Kidney epithelial cell (primary cell): Measurements from ENCODE around the gene MACROH2A1. TPM values are rescaled to one million over a fixed set of nuclear protein-coding genes. Genes with fewer than 3 reads are reported as not detected.
A peak's percentile ranks its signal among the peaks of the same experiment; 100 is the strongest.

Experiments used
- DNase-seq: peaks from one replicate; pipeline ENCODE4 v3.0.0-alpha.2; 2010; ENCODE audit warnings: low read depth
- H3K27me3 ChIP-seq: 2 replicates; pipeline ENCODE4 v1.6.0; 2011; ENCODE audit warnings: low read length; ENCODE audit not compliant: control insufficient read depth, insufficient read depth
- H3K36me3 ChIP-seq: 2 replicates; pipeline ENCODE4 v1.5.1; 2011; ENCODE audit warnings: low read length; ENCODE audit not compliant: control insufficient read depth, insufficient read depth
- H3K4me3 ChIP-seq: 2 replicates; pipeline ENCODE4 v1.5.1; 2011; ENCODE audit warnings: low read depth, mild to moderate bottlenecking, control low read depth, low read length
- total RNA-seq: library from RNA; depleted of rRNA; stranded (reverse); fragments of >200 nt; gene quantifications from 2 replicates; pipeline ENCODE4 v1.2.3, GENCODE V29; 2015
- TF ChIP-seq, protein P1 (sequence below): IDR thresholded peaks from 2 replicates; pipeline ENCODE4 v1.5.1; 2011; ENCODE audit warnings: mild to moderate bottlenecking, moderate library complexity, low read length, control low read depth, inconsistent platforms; ENCODE audit not compliant: insufficient read depth, poor library complexity, severe bottlenecking

Gene MACROH2A1
- total RNA-seq, 1 donor from 2014 or later = 298 TPM

DNA sequence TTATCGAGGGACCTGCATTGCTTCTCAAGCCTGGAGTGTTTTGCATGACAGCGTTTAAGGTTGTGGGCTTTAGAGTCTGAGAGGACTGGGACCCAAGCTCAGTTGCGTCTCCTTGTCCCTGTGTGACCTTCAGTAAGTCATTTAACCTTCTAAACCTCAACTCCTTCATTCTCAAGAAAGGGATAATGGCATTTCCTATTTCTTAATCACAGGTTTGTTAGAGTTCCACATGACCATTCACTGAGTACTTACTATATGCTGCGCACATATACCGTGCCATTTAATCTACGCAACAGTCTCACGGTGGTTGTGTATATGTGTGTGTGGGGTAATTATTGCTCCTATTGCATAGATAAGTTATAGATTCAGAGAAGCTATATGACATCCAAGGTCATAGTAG, 76.3 kb downstream of the MACROH2A1 start:
- no peak for DNase-seq
- Histone ChIP-seq H3K4me3 (no peak overlapping the region), H3K36me3 (no peaks in the 10 kb centered on the region), H3K27me3 (peaks cover 18% of the 10 kb centered on the region)
- TF ChIP-seq, protein P1, sequence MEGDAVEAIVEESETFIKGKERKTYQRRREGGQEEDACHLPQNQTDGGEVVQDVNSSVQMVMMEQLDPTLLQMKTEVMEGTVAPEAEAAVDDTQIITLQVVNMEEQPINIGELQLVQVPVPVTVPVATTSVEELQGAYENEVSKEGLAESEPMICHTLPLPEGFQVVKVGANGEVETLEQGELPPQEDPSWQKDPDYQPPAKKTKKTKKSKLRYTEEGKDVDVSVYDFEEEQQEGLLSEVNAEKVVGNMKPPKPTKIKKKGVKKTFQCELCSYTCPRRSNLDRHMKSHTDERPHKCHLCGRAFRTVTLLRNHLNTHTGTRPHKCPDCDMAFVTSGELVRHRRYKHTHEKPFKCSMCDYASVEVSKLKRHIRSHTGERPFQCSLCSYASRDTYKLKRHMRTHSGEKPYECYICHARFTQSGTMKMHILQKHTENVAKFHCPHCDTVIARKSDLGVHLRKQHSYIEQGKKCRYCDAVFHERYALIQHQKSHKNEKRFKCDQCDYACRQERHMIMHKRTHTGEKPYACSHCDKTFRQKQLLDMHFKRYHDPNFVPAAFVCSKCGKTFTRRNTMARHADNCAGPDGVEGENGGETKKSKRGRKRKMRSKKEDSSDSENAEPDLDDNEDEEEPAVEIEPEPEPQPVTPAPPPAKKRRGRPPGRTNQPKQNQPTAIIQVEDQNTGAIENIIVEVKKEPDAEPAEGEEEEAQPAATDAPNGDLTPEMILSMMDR = no peak

DNA sequence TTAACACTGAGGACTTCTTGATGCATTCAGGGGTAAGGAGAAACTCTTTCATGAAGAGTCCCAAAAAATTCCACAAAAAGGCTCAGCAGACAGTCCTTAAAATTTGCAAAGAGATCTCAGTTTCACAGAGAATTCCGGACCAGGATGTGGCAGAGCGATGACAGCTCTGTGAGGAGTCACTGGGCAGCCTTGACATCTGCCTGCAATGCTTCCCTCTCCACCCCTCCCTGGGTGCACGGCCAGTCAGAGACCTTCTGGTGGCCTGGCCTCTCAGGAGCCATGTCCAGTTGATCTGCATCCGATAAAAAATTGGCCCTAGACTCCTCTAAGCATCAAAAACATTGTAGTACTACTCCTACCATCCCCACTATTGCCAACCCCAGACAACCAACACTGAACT, 76.8 kb downstream of the MACROH2A1 start:
- TF ChIP-seq, protein P1 = no peak
- DNase-seq = no peak
- H3K36me3 ChIP-seq = no peaks in the 10 kb centered on the region
- H3K27me3 ChIP-seq = peaks cover 14% of the 10 kb centered on the region
- no peak overlapping the region for H3K4me3 ChIP-seq

- no peak for DNase-seq
- Histone ChIP-seq H3K36me3 (no peaks in the 10 kb centered on the region), H3K4me3 (no peak overlapping the region), H3K27me3 (peaks cover 7% of the 10 kb centered on the region)
- TF ChIP-seq, protein P1 = no peak
These were observed 78.1 kb downstream of the MACROH2A1 start for GRCh38 chr5:135320718-135321484.

DNA sequence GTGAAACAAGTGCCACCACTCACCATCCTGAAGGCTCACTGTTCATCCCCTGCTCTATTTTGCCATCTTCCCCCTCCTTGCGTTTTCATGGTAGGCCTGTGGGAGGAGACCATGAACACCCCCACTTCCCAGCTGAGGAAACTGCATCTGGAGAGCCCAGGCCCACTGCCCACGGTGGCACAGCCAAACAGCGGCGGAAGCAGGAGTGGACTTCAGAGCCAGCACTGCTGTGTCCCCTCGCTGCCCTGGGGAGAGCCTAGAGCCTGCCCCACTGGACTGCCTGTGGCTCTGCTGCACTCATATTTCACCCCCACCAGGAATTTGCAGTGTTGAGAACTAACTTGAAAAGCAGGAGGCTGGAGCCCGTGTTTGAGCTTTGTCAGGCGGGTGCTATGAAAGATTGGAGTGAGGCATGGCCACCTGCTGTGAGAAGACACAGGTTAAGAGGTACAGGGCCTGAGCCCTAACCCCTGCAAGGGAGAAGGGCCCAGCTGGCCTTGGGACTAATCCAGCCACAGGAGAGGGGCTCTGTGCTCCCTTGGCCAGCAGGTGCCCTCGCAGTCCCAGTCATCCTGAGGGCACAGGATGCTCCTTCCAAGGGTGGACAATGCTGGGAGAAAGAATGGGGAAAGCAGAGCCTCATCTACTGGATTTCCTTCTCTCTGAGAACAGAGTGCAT, 79.0 kb downstream of the MACROH2A1 start:
- Histone ChIP-seq H3K36me3 (no peaks in the 10 kb centered on the region), H3K27me3 (peaks cover 7% of the 10 kb centered on the region), H3K4me3 (no peak overlapping the region)
- no peak for DNase-seq
- TF ChIP-seq, protein P1 = peak; percentile 6

GRCh38 chr5:135319458-135319857, 79.6 kb downstream of the MACROH2A1 start:
- TF ChIP-seq, protein P1 = no peak
- DNase-seq = no peak
- Histone ChIP-seq H3K4me3 (no peak overlapping the region), H3K36me3 (no peaks in the 10 kb centered on the region), H3K27me3 (peaks cover 7% of the 10 kb centered on the region)
